Natural killer cell (primary cell): ENCODE measurements around the gene NOD1. TPM values are rescaled to one million over a fixed set of nuclear protein-coding genes. Genes with fewer than 3 reads are reported as not detected.

Source experiments
- ATAC-seq, 3 donors: fragments of 150-1000 bp in 2 of 3; fragments of 200-7000 bp in 1 of 3; cut with Tn5 transposase; 1 replicate in 1 of 3; 2 replicates in 2 of 3; pipeline ENCODE4 v1.10.0; 2021; ENCODE audit warnings: mild to moderate bottlenecking in 2 of 3, moderate library complexity in 2 of 3
- DNase-seq, 2 donors: peaks; one replicate each; pipeline versions ENCODE4 v3.0.0 to v3.0.0-alpha.2; 2013 to 2021; ENCODE audit warnings: mixed read lengths in 1 of 2
- H3K27ac ChIP-seq: one replicate; pipeline ENCODE4 v1.5.1; 2013; ENCODE audit warnings: mild to moderate bottlenecking, low read length
- H3K27me3 ChIP-seq: one replicate; pipeline ENCODE4 v1.6.1; 2013; ENCODE audit warnings: low read length; ENCODE audit not compliant: control insufficient read depth, insufficient read depth
- H3K36me3 ChIP-seq: one replicate; pipeline ENCODE4 v1.6.1; 2013; ENCODE audit warnings: low read length; ENCODE audit not compliant: control insufficient read depth, insufficient read depth
- H3K4me1 ChIP-seq: one replicate; pipeline ENCODE4 v1.6.1; 2013; ENCODE audit warnings: low read length; ENCODE audit not compliant: control insufficient read depth, insufficient read depth
- H3K4me3 ChIP-seq: one replicate; pipeline ENCODE4 v1.5.1; 2013; ENCODE audit warnings: low read length
- H3K9me3 ChIP-seq: one replicate; pipeline ENCODE4 v1.6.1; 2013; ENCODE audit warnings: low read length; ENCODE audit not compliant: control insufficient read depth, insufficient read depth
- H3K27ac Mint-ChIP-seq, 2 donors: one replicate each; pipeline ENCODE4 v1.8.0; 2022; ENCODE audit warnings: mild to moderate bottlenecking in 2 of 2, mixed read lengths in 2 of 2, moderate library complexity in 1 of 2
- H3K27me3 Mint-ChIP-seq, 2 donors: one replicate each; pipeline ENCODE4 v1.8.0; 2022; ENCODE audit warnings: low read depth in 2 of 2, mixed read lengths in 2 of 2
- H3K36me3 Mint-ChIP-seq: one replicate; pipeline ENCODE4 v1.8.0; 2022; ENCODE audit warnings: mixed read lengths
- H3K4me1 Mint-ChIP-seq, 2 donors: one replicate each; pipeline ENCODE4 v1.8.0; 2022; ENCODE audit warnings: mixed read lengths in 2 of 2
- H3K4me3 Mint-ChIP-seq: one replicate; pipeline ENCODE4 v1.8.0; 2022; ENCODE audit warnings: mild to moderate bottlenecking, moderate library complexity, mixed read lengths
- H3K9me3 Mint-ChIP-seq, 2 donors: one replicate each; pipeline ENCODE4 v1.8.0; 2022; ENCODE audit warnings: mixed read lengths in 2 of 2
- CTCF ChIP-seq: fragments of 200-600 bp; IDR thresholded peaks from one replicate; pipeline ENCODE4 v1.8.0; 2022; ENCODE audit warnings: antibody characterized with exemption
- WGBS: methylation state at CpG from one replicate; pipeline ENCODE4 v1.1.7; 2013; ENCODE audit warnings: missing lambda C conversion rate; ENCODE audit not compliant: insufficient coverage; 5-methylcytosine and 5-hydroxymethylcytosine counted together
- intact Hi-C: fragments of 100-400 bp; cut with micrococcal nuclease; formaldehyde crosslinking; loops from one replicate; pipeline ENCODE4 v1.14.2; 2022
- total RNA-seq, 4 donors: library from RNA; stranded (reverse); fragments of 120-200 nt in 1 of 4; gene quantifications; one replicate each; pipeline versions ENCODE4 v1.2.3 to v1.2.4, GENCODE V29; 2013 to 2022

NOD1 gene
- total RNA-seq, 3 donors from 2014 or later (not counting 1 experiment from before 2014, with no cell fraction given) = 28.2 to 32.4 (median 31.2) TPM

- Mint-ChIP-seq H3K36me3 (no peaks in the 10 kb centered on the region), H3K9me3 (no peaks in the 10 kb centered on the region), H3K4me1 (peaks cover under 1 to 1% of the 10 kb centered on the region in 2 donors), H3K4me3 (no peak overlapping the region), H3K27me3 (no peaks in the 10 kb centered on the region), H3K27ac (no peak overlapping the region)
- Histone ChIP-seq H3K36me3 (no peaks in the 10 kb centered on the region), H3K27ac (no peak overlapping the region), H3K9me3 (no peaks in the 10 kb centered on the region), H3K4me3 (no peak overlapping the region), H3K4me1 (no peaks in the 10 kb centered on the region), H3K27me3 (no peaks in the 10 kb centered on the region)
- no peak for TF ChIP-seq CTCF
- ATAC-seq (no peak), DNase-seq (no peak)
- intact Hi-C loops = no loop called here
- WGBS = 93% methylated on average over 3 of the region's 3 CpGs
Observed at GRCh38 chr7:30519122-30519521, 40.5 kb upstream of the NOD1 start.

GRCh38 chr7:30515761-30516160 is 37.2 kb upstream of the NOD1 start:
- H3K27me3 ChIP-seq = no peaks in the 10 kb centered on the region
- intact Hi-C loops = no loop called here
- no peak for TF ChIP-seq CTCF
- no peaks in the 10 kb centered on the region for H3K4me1 Mint-ChIP-seq
- H3K36me3 Mint-ChIP-seq = no peaks in the 10 kb centered on the region
- no peaks in the 10 kb centered on the region for H3K9me3 Mint-ChIP-seq
- H3K27ac Mint-ChIP-seq = no peak overlapping the region
- WGBS = 100% methylated on average over 2 of the region's 2 CpGs
- no peaks in the 10 kb centered on the region for H3K36me3 ChIP-seq
- H3K4me3 ChIP-seq = no peak overlapping the region
- no peak for ATAC-seq
- H3K27ac ChIP-seq = no peak overlapping the region
- no peaks in the 10 kb centered on the region for H3K9me3 ChIP-seq
- H3K4me3 Mint-ChIP-seq = no peak overlapping the region
- DNase-seq = no peak
- no peaks in the 10 kb centered on the region for H3K4me1 ChIP-seq
- no peaks in the 10 kb centered on the region for H3K27me3 Mint-ChIP-seq

- Mint-ChIP-seq H3K27ac (no peak overlapping the region), H3K36me3 (no peaks in the 10 kb centered on the region), H3K4me3 (no peak overlapping the region), H3K9me3 (no peaks in the 10 kb centered on the region), H3K27me3 (no peaks in the 10 kb centered on the region), H3K4me1 (no peaks in the 10 kb centered on the region)
- DNase-seq (no peak), ATAC-seq (no peak)
- Histone ChIP-seq H3K27ac (no peak overlapping the region), H3K9me3 (no peaks in the 10 kb centered on the region), H3K4me3 (no peak overlapping the region), H3K4me1 (no peaks in the 10 kb centered on the region), H3K36me3 (no peaks in the 10 kb centered on the region), H3K27me3 (no peaks in the 10 kb centered on the region)
- WGBS = no CpG with 5 or more reads among the region's 1 CpG
- intact Hi-C loops = no loop called here
- no peak for TF ChIP-seq CTCF
Observed at GRCh38 chr7:30514776-30515175, 36.2 kb upstream of the NOD1 start.

- Mint-ChIP-seq H3K4me1 (no peaks in the 10 kb centered on the region), H3K4me3 (no peak overlapping the region), H3K27ac (no peak overlapping the region), H3K27me3 (no peaks in the 10 kb centered on the region), H3K36me3 (no peaks in the 10 kb centered on the region), H3K9me3 (no peaks in the 10 kb centered on the region)
- no peaks in the 10 kb centered on the region for H3K4me1 ChIP-seq
- no peak overlapping the region for H3K27ac ChIP-seq
- no peak overlapping the region for H3K4me3 ChIP-seq
- DNase-seq = no peak
- intact Hi-C loops = no loop called here
- no peaks in the 10 kb centered on the region for H3K36me3 ChIP-seq
- TF ChIP-seq CTCF = no peak
- no peaks in the 10 kb centered on the region for H3K9me3 ChIP-seq
- 87% methylated on average over 2 of the region's 3 CpGs for WGBS
- no peak for ATAC-seq
- no peaks in the 10 kb centered on the region for H3K27me3 ChIP-seq
Observed at GRCh38 chr7:30514177-30514576, 35.6 kb upstream of the NOD1 start.
